Activated T-helper 9 cell treated with anti-CD3 and anti-CD28 coated beads, Interleukin-2, amount 50 U/mL, for 16 hours (primary cell): ENCODE measurements around the gene APLNR.
"Not testable (repeated sequence)": the region's sequence is repeated elsewhere in the genome, so short reads cannot be mapped to it uniquely, and the experiment has no call there.

ENCODE experiments used
- DNase-seq: peaks from one replicate; pipeline ENCODE4 v3.0.0-alpha.2; 2020; ENCODE audit warnings: low read depth

APLNR gene

DNA sequence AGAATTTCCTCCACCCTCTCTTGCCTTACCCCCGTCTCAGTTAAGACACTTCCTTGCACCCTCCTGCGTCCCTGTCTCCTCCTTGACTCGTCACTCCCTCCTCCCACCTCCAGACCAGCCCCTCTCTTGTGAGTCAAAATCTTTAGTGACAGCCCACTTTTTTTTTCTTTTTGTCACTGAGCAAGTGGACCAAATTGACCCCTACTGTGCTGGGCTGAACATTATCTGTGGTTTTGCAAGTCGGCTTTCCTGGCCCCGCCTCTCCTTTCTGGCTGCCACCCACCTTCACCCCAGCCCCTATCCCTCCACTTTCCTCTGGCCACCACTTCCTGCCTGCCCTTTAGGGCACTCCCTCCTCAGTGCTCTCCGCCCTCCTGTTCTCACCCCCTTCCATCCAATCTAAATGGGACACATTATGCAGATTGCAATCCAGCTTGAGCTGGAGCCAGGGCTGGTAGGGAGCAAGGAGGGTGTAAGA is at the start of gene APLNR:
TSS of gene APLNR (minus strand) at position 47 of the 478 bp plus-strand sequence. CDS start 246 bp downstream, outside the sequence.
- DNase-seq = no peak

DNA sequence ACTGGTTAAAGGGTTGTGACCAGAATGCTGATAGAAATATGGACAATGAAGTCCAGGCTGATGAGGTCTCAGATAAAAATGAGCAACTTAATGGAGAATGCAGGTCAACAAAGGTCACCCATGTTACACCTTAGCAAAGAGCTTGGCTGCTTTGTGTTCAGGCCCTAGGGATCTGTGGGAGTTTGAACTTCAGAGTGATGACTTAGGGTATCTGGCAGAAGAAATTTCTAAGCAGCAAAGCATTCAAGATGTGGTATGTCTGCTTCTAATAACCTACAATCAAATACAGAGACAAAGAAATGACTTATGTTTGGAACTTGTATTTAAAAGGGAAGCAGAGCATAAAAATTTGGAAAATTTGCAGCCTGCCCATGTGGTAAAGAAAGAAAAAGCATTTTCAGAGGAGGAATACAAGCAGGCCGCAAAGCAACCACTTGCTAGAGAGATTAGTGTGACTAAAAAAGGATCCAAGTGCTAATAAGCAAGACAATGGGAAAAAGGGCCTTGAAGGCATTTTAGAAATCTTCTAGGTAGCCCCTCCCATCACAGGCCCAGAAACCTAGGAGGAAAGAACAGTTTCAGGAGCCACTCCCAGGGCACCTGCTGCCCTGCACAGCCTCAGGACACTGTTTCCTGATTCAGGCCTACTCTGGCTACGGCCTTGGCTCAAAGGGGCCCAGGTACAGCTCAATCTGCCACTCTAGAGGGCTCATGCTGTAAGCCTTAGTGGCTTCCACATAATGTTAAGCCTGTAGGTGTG is 46.4 kb upstream of the APLNR start:
- DNase-seq = no peak

DNA sequence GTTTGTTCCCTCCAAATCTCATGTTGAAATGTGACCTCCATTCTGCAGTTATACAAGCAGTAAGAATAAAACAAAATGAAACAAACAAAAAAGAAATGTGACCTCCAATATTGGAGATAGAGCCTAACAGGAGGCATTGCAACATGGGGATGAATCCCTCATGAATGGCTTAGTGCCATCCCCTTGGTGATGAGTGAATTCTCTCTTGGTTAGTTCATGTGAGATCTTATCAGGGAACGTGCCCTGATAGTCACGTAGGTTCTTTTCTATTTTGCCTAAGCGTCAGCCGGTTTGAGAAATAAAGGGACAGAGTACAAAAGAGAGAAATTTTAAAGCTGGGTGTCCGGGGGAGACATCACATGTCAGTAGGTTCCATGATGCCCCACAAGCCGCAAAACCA is 44.5 kb upstream of the APLNR start:
- not testable (repeated sequence) for DNase-seq

DNA sequence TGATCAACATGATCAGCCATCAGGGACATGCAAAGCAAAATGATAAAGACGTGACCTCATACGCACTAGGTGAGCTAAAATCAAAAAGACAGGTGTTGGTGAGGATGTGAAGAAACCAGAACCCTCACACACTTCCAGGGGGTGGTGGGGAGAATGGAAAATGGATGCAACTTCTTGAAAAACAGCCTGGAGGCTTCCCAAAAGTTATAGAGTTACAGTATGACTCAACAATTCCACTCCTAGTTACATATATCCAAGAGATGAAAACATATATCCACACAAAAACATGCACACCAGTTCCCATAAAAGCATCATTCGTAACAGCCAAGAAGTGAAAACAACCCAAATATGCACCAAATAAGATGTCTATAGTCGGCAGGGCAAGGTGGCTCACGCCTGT is 42.1 kb upstream of the APLNR start:
- no peak for DNase-seq

DNA sequence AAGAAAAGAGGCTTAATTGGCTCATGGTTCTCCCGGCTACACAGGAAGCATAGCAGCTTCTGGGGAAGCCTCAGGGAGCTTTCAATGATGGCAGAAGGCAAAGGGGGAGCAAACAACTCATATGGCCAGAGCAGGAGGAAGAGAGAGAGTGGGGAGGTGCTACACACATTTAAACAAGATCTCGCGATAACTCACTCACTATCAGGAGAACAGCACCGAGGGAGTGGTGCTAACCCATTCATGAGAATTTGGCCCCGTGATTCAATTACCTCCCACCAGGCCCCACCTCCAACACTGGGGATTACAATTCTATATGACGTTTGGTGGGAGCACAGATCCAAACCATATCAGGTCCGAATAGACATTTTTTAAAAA is 41.7 kb upstream of the APLNR start:
- no peak for DNase-seq

DNA sequence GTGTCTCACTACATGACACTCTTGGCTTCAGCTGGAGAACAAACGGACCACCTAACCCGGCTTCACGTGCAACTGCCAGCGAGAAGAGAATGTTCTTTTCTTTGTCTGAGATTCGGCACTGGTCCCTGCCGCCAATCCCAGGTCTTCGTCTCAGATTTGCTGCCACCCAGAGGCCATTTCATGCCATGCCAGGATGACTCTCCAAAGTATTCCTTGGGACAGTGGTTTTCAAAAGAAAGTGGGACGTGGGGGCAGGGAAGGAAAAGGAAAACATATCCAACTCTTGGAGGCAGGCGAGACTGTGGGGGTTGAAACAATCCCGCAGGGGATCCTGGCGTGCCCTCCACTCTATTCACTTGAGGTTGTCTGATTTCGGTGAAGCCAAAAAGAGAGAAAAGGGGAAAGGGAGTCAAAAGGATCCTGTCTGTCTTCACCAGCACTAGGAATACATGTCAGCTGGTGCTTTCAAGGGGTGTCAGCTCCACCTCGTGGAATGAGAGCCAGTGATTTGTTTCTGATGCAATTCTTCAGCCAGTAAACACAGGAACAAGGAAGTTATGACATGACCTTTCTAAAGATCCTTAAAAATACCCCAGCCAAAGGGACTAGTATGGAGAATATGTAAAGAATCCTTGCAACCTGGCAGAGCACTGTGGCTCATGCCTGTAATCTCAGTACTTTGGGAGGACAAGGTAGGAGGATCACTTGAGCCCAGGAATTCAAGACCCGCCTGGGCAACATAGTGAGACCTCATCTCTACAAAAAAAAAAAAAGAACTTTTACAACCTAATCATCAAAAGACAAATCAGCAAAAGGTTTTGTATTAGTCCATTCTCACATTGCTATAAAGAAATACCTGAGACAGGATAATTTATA is 41.0 kb upstream of the APLNR start:
- DNase-seq = no peak

DNA sequence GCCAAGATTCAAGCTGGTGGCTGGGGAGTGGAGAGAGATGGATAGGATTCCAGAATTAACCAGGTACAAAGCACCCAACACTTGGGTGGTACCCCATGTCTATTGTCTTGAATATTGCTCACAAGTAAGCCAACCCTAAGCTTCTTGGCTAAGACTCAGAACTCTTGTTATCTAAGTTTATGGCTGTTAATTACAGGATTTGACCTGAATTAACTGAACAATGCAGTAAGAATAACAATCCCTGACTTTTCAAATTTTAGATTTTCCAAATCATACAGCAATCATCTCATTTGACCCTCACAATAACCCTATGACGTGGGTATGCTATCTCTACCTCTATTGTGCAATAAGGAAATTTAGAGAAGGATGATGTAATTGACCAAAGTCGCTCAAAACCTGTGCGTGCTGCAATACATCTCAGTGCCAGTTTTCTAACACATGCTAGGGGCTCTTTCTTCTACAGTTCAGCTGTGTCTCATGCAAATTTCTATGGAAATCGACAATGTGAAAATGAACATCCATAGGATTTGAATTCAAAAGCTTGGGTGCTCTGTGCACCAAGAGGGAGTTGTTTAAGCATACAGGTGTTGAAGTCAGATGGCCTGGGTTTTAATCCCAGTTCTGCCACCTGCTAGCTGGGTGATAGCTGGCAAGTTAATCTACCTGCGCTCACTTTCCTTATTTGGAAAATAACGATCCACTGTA is 40.1 kb upstream of the APLNR start:
- DNase-seq = no peak

DNA sequence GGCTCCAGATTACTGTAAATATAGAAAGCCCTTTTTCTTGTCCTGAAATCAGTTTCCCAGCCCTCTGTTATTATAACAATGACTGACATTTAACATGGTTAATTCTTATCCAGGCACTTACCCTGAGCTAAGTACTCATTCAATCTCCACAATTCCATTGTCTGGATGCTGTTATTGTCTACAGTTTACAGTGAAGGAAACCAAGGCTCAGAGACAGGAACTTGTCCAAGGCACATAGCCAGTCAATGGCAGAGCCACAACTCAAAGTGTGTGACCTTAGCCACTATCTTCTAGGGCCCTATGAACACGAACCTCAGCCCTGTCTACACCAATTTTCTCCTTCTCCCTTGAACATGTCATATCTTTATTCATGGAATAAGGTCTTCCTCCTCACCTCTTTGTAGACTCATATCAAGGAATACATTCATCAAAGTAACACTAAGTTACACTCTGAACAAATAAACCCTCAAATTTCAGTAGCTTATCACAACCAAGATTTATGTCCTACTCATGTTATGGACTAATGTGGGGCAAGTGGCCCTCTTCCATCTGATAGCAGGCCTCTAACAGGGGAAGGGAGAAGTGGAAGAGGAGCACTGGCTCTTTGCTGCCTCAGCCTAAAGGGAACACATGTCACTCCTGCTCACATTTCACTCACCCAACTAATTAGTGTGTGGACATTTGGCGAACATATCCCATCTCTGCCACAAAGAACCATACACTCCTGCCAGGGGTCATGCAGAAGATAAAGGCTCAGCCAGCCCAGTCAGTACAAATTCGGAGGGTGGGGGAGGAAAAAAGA is 39.3 kb upstream of the APLNR start:
- DNase-seq = no peak

DNA sequence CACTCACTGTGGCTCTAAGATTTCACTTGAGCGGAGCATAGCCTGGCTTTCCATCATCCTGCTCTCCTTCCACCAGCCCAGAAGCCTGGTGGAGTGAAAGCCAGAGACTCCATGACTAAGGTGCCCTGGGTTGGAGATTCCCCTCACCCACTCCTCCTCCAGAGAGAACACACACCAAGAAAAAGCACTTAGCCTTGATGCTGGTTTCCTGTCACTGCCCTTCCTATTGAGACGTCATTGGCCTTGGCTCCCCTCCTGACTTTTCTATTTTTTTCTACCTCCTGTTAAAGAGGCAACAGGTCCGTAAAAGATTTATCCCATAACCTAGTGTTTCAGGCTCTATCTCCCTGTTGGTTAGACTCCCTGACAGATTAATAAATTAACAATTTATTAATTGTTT is 38.5 kb upstream of the APLNR start:
- DNase-seq = no peak

DNA sequence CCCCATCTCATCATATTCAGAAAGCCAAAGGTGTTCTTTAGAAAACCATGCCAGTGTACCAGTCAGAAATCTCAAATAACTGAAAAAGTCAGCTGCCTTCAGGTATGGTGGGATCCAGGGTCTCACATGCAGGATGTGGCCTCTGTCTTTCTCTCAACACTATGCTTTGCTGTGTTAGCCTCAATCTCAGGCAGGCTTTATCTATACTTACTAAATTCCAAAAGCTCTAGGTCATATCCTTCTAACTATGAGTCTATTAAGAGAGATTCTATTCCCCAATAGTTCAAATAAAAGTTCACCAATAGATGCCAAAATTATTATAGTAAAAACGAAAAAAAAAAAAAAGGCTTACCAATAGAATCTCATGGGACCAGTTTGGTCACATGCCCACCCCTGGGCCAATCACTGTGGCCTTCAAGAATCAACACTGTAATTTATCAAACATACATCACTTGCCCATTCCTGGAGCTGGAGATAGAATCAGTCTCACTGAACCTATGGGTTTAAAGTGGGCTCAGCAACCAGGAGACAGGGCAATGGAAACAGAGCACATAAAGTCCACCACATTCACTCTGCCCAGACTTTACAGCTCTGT is 38.0 kb upstream of the APLNR start:
- DNase-seq = no peak

DNA sequence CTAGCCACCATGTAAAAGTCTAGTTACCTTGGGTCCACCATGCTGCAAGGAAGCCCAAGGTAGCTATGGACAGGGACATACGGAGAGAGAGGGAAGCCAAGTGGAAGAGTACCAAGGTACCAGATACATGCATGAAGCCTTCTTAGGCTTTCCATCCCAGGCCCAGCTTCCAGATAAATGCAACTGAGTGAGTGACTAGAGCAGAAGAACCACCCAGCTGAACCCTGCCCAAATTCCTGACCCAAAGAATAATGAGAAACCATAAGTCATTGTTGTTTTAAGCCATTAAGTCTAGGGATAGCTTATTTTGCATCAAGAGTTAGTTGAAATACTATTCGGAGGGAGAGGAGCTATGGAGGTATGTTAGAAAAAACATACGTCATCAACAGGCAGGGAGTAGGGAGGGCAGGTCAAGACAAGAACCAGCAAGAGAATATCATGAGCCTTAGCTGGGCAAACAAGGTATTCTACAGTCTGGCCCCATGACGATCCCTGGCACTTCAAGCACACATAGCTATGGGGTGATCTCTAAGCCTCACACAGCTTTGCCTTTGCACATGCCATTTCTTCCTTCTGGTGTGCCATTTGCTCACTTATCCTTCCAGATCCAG is 36.5 kb upstream of the APLNR start:
- DNase-seq = no peak

DNA sequence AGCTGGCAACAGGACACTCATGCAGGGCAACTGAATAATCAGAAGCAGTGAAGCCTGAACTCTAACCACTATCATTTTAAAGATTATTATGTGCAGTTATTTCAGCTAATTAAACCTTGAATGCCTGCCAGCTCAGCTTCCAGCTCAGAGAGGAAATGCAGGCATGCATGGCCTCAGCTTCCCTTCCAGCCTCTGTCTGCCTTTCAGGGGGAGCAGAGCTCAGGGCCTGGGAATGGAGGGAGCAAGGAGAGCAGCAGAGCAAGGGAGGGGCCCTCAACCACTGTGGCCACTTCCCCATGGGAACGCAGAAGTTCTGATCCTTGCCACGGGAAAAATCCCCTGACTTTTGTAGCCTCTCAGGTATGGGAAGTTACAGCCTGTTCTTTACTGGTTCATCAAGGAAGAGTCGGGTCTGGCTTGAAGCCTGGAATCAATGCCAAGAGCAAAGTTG is 32.5 kb upstream of the APLNR start:
- no peak for DNase-seq

DNA sequence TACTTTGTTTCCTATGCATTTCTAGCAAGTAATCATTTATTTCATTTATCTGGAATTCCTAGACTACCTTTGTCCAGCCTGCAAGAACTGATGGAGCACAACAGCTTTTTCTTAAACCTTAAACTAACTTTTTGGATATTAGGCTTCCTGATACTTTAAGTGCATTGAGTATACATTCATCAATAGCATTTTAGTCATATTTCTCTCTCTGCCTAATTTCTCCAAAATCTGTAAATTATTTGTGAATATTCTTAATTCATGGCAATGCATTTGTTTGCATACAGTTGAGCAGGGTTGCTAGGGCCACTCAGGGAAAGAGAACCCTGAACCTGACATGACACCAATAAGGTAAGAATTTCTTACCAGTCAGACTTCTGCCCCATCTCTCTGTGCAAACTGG is 29.1 kb upstream of the APLNR start:
- no peak for DNase-seq

DNA sequence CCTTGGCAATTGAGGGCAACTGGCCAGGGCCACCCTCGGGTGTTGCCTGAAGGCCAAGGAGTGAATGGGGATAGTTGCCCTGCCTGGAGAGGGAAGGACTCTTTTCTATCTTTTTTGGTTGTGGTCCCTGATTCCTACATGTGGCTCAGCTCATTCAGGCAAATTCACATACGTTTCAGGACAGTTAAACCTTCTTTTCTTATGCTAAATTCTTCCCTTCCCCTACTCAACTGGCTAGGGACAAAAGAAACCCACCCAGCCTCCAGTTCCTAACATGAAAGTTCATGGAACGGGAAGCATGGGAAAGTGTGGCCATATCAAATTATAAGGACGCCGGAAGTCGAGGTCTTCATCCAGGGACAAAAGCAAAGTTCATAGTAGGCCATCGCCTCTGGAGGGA is 26.3 kb upstream of the APLNR start:
- no peak for DNase-seq

DNA sequence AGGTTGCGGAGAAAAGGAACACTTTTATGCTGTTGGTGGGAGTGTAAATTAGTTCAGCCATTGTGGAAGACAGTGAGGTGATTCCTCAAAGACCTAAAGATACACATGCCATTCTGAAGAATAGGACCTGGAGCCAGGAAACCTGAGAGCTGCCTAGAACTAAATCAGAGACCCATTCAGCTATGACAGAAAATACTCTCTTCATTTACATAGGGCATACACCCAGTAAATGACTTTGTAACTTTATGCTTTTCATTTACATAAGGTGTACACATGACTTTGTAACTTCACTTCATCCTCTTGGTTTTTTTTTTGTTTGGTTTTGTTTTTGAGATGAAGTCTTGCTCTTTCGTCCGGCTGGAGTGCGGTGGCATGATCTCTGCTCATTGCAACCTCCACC is 25.1 kb upstream of the APLNR start:
- DNase-seq = no peak

DNA sequence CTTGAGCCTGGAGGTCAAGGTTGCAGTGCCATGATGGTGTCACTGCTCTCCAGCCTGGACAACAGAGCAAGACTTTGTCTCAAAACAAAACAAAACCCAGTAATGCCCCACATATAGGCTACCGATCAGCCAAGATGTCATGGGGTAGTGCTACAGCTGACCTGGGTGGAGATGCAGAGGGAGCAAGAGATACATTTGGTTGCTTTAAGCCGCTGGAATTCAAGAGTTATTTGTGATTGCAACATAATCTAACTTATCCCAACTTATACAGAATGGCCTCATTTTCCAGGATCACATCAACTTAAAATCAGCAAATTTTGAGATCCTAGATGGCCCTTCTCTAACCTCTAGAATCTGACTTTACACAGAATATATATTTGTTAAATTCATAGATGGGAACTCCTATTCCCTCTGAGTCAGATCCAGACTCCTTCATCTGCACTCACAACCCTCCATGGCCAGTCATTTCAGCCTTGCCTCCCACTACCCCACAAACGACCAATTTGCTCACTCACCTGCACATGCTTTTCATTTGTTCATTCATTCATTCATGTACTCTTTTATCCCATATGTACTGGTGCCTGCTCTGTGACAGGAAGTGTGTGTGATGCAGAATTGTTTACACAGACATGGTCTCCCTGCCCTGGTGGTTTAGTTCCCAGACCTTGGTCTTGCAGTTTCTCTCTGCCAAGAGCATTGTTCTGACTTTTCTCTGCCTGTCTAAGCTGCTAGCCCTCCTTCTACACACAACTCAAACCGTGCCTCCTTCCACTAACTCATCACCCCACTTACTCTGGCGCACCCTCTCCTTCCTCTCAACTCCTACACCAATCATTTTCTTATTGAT is 24.1 kb upstream of the APLNR start:
- no peak for DNase-seq

DNA sequence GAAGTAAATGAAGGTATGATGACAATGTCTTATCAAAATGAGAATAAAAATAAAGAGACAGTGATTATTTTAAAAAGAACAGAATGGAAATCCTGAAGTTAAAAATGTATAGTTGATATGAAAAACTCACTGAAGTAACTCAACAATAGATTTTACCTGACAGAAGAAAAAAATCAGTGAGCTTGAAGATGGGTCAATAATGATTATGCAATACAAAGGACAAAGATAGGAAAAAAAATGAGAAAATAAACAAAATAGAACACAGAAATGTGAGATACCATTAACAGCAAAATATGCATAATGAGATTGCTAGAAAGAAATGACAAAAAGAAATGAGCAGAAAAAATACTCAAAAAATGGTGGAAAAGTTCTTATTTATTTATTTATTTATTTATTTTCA is 19.1 kb upstream of the APLNR start:
- DNase-seq = no peak

DNA sequence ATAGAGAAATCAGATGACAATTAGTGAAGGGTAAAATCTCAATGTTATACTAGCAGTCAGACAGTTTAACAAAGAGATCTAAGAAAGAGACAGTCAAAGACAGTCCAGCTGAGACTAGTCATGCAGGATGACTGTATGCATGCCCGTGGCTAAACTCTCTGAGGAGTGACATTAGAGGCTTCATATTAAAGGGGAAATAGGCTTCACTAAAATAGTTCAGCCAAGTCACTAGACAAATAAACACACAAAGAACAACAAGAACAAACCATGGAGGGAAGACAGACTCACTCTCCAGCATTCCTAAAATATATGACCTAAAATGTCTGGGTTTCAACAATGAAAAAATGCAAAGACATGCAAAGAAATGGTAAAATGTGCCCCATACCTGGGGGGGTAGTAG is 18.6 kb upstream of the APLNR start:
- DNase-seq = no peak

DNA sequence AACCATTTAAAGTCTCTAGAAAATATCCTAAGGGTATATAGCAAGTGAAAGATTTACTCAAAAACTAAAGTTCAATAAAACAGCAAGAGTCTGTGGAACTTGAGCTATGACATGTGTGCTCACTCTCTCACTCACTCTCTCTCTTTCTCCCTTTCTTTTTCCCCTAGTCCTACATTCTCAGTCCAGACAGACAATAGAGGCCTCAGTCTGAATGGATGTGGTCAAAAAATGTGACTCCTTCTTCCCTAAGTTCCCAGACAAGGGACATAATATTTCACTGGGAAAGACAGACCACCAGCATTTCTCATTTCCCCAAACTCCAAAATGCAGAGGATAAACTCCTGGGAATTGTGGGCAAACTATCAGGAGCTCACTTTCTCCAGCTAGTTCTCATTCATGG is 17.6 kb upstream of the APLNR start:
- DNase-seq = no peak

DNA sequence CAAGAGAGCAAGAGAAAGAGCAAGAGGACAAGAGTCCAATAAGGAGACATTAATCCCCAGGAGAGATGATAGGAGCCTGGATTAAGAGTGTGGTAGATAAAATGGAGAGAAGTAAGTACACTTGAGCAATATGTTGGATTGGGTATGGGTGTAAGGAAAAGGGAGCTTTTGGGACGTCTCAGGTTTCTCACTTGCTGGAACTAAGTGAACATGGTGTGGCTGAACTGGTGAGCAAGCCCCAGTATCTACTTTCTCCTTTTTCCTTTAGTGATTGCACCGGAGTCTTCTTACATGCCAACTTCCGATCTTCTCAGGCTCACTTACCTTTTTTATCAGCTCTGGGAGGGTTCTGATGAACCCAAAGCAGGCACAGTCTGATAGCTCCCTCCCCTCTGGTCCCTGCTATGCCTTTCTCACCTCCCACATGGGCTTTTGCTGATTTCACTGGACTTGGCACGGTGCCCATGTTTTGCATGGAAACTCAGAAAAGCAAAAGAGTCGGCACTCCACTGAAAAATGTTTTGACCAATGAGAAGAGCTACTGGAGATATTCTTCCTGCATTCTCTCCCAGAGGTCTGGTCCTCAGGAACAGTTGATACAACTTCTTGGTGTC is 14.5 kb upstream of the APLNR start:
- no peak for DNase-seq
